HG03439 (cell line): ENCODE data around the gene STXBP5.
A peak's percentile ranks its signal among the peaks of the same experiment; 100 is the strongest.

Experiments used
- ATAC-seq: cut with Tn5 transposase; IDR thresholded peaks from one replicate; pipeline ENCODE4 v1.9.1; 2021; ENCODE audit warnings: mild to moderate bottlenecking, moderate library complexity; ENCODE audit not compliant: unreplicated experiment

Gene STXBP5

GRCh38 chr6:147177286-147177685 lies 26.9 kb upstream of the STXBP5 start:
- no peak for ATAC-seq

DNA sequence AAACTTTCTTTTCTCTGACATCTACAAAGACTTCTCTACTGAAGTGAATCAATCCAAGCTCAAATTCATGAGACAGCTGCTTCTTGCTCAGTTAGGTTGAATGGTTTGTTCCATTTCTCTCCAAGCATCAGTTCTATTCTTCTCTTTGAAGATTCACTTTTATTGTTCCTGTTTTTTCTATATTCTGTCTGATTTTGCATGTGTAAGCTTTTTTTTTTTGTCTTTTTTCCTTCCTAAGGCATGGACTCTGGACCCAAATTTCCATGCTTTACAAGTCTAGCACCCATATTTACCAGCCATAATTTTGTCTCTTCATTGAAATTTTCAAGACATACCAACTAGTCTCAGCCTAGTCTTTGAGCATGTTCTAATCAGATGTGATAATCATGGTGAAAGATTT lies 25.9 kb upstream of the STXBP5 start:
- no peak for ATAC-seq

DNA sequence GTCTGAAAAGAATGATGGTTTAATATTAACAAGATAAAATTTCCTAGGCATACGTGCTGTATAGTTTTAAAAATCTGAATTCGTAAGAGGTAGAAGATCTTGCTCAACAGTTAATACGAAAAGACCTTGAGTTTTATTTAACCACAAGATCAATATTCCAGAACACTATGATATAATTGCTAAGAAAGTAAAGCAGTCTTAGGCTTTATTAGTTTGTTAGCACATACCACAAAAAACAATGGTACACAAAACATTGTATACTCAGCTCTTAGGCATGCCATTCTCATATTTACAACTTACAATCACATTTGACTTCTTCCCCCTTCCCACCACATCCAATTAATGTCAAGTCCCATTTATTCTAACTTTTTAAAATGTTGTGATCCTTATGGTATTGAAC lies 24.4 kb upstream of the STXBP5 start:
- no peak for ATAC-seq

DNA sequence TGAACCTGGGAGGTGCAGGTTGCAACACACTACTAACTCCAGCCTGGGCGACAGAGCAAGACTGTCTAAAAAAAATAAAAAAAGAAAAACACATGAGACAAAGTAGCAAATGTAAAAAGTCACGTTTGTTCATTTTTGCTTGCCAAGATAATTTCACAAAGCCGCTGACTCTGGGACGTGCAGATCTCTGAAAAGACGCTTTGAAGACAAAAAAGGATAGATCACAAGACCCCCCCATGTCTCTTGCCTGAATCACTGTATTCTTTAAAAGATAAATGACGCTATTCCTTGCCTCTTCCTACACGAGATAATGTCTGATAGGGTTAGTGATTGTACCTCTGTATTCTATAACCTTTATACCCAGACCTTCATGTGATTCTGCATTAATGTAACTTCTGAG lies 23.3 kb upstream of the STXBP5 start:
- no peak for ATAC-seq

- ATAC-seq = no peak
These were observed 19.8 kb upstream of the STXBP5 start for GRCh38 chr6:147184379-147184778.

- ATAC-seq = no peak
These were observed 19.0 kb upstream of the STXBP5 start for GRCh38 chr6:147185216-147185615.

GRCh38 chr6:147190556-147190955 lies 13.7 kb upstream of the STXBP5 start:
- no peak for ATAC-seq

DNA sequence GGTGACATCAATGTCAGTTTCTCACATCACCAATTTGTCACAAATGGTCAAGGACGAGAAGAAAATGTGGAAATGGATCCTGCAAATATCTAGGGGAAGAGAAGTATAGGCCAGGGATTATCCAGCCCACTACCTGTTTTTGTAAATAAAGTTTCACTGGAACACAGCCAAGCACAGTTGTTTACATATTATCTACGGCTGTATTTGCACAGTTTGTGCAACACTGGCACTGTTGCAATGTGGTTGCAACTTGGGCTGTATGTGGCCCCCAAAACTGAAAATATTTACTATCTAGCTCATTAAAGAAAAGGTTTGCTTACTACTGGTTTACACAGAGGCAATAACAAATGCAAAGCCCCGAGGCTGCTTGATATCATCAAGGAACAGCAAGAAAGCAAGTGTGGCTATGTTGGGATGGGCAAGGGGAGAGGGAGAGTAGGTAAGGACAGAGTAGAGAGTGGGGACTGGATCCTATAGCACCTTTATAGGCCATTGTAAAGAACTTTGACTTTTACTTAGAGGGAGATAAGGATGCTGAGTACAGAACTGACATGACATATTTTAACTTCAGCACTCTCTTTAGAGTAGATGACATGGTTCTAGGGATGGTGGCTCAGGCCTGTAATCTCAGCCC lies 11.8 kb upstream of the STXBP5 start:
- no peak for ATAC-seq

DNA sequence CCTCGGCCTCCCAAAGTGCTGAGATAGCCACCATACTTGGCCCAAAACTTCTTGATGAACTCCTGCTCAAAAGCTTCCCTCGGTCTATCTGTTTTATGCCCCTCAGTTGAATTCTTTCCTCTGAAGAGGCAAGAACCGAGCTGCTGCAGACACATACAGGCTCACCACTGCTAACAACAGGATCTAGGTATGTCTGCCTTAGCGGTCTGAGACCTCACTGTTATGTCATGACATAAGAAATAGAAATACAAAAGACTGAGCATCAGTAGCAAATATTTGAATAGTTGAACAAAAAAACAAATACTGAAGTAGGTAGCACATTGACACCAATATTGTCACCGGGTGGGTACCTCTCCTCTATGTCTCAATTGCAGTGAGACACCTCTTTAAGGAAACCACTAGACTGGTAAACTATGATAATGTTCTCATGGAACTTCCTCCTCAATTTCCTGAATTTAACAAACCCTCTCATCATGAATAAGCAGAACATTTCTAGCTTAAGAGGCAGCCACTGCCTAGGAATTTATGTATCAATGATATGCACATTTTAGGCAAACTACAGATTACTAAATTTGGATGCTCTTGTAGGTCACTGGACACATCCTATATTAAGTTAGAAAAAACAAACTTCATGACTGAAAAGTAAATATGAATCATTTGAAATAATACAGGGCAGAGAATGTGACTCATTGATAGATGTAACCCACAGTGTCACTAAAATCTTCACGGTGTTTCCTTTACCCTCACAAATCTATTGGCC lies 9.4 kb upstream of the STXBP5 start:
- ATAC-seq = no peak

- no peak for ATAC-seq
These were observed 8.7 kb upstream of the STXBP5 start for GRCh38 chr6:147195510-147195909.

DNA sequence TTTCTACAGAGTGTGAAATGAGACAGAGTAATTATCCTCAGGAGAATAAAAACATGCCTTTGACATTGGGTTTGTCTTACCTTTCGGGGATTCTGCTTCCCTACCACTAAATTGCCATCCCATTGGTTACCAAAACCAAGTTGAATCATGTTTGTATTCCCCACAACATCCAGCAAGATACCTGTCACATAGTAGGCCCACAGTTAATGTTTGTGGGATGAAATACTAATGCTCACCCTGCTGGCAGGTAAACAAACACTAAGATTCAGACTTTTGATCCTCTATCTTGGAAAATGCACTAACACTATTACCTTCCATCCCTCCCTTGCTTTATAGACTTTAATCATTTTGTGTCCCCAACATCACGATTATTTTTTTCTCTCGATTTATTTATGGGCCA lies 8.2 kb upstream of the STXBP5 start:
- ATAC-seq = no peak

DNA sequence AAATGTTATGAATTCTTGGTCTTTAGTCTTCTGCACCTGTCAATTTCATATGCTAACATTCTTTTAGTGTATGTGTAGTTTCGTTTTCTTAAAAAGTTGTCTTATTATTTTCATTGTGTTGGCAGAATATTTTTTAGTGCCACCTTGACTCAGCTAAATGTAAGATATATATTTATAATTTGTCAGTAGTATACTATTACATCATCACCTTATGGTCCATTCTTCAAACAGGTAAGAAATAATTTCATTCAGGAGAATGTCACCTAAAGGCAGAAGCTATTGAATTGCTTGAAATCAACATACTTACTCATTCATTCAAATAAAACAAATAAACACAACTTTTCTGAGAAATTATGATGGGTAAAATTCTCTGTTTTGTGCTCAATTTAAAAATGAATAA lies 3.5 kb upstream of the STXBP5 start:
- ATAC-seq = no peak

- no peak for ATAC-seq
These were observed 2.2 kb upstream of the STXBP5 start for GRCh38 chr6:147201885-147202515.

- peak; percentile 80 for ATAC-seq
These were observed 1.5 kb upstream of the STXBP5 start for GRCh38 chr6:147202516-147203310.

- peak; percentile 55 for ATAC-seq
These were observed 732 bp upstream of the STXBP5 start for GRCh38 chr6:147203311-147204059.

- ATAC-seq = no peak
These were observed 660 bp downstream of the STXBP5 start for GRCh38 chr6:147204843-147205311.

- ATAC-seq = no peak
These were observed 1.7 kb downstream of the STXBP5 start for GRCh38 chr6:147205690-147206600.

DNA sequence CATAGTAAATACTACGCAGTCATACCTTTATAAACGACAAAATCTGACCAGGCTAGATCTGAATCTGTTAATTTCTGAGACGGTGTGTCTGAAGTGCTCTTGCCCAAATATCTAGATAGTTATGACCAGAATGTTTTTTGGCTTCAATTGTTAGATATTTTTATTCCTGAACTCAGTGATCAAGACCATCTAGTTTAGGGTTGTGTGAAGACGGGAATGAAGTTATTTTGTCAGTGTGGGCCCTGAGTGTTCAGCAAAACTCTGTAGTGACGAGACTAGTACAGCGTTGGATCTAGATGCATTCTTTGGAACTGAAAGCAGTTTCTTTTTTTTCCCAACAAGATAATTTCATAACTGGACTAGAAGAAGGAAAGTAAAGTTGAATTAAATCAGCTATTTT lies 3.1 kb downstream of the STXBP5 start:
- no peak for ATAC-seq
